Measurements from ENCODE around the gene SSTR3.

- TF ChIP-seq POLR2A (IDR thresholded peaks at IDR 0.05) (no peak), CTCF (IDR thresholded peaks at IDR 0.05) (no peak)
These were observed 33.5 kb upstream of the SSTR3 start for GRCh38 chr22:37245740-37246139.

Measured in ovary (tissue), 3 donors.